Measurements from ENCODE around the gene PLRG1. TPM values are rescaled to one million over a fixed set of nuclear protein-coding genes. Genes with fewer than 3 reads are reported as not detected.

The PLRG1 gene
- total RNA-seq, 6 experiments from 2014 or later = 93.8 to 101 (median 95.3) TPM

DNA sequence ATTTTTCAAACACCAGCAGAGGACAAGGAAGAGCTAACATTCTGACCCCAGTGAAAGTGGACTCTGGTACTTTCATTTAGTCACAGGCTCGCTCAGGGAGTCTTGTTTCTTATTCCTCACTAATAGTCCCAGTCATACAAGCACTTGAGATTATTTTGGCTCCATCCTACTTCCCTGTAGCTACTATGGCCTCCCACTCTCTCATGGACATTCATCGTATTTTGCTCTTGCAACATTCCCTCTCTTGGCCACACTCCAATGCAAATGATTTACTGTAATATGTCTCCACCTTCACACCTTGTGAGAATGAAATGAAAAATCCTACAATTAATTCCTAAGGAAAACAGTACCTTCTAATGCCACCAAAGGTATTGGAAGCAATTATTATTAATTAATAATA, 21.3 kb downstream of the PLRG1 start:
- Mint-ChIP-seq H3K27me3 (ENCODE audit: insufficient read depth) (peaks cover 7% of the 10 kb centered on the region), H3K36me3 (ENCODE audit: low read depth) (no peaks in the 10 kb centered on the region), H3K4me3 (no peak overlapping the region), H3K9me3 (no peaks in the 10 kb centered on the region), H3K4me1 (ENCODE audit: low read depth) (no peaks in the 10 kb centered on the region), H3K27ac (no peak overlapping the region)
- DNase-seq = no peak
- TF ChIP-seq, protein P1, sequence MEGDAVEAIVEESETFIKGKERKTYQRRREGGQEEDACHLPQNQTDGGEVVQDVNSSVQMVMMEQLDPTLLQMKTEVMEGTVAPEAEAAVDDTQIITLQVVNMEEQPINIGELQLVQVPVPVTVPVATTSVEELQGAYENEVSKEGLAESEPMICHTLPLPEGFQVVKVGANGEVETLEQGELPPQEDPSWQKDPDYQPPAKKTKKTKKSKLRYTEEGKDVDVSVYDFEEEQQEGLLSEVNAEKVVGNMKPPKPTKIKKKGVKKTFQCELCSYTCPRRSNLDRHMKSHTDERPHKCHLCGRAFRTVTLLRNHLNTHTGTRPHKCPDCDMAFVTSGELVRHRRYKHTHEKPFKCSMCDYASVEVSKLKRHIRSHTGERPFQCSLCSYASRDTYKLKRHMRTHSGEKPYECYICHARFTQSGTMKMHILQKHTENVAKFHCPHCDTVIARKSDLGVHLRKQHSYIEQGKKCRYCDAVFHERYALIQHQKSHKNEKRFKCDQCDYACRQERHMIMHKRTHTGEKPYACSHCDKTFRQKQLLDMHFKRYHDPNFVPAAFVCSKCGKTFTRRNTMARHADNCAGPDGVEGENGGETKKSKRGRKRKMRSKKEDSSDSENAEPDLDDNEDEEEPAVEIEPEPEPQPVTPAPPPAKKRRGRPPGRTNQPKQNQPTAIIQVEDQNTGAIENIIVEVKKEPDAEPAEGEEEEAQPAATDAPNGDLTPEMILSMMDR (IDR thresholded peaks at IDR 0.05) = no peak

DNA sequence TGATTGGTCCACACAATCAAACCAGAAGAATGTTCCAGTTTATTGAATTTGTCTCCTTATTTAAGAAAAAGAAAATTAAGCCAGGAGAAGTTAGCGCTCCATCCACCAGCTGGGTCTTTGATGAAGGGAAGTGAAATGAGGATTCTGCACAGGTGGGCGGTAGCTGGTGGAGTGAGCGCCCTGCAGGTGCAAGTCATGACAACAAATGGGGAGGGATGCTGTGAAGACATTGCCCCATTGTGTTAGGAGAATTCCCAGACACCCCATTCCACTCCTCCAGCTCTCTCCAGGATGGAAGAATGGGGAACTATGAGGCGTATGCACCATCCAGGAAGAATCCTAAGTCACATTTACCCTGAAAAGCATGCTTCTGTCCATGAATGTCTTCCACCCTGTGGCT, 22.9 kb downstream of the PLRG1 start:
- no peak overlapping the region for H3K27ac Mint-ChIP-seq
- TF ChIP-seq, protein P1 (IDR thresholded peaks at IDR 0.05) = no peak
- H3K9me3 Mint-ChIP-seq = no peaks in the 10 kb centered on the region
- peaks cover 7% of the 10 kb centered on the region for H3K27me3 Mint-ChIP-seq (ENCODE audit: insufficient read depth)
- H3K4me3 Mint-ChIP-seq = no peak overlapping the region
- H3K36me3 Mint-ChIP-seq (ENCODE audit: low read depth) = no peaks in the 10 kb centered on the region
- DNase-seq = no peak
- H3K4me1 Mint-ChIP-seq (ENCODE audit: low read depth) = no peaks in the 10 kb centered on the region

DNA sequence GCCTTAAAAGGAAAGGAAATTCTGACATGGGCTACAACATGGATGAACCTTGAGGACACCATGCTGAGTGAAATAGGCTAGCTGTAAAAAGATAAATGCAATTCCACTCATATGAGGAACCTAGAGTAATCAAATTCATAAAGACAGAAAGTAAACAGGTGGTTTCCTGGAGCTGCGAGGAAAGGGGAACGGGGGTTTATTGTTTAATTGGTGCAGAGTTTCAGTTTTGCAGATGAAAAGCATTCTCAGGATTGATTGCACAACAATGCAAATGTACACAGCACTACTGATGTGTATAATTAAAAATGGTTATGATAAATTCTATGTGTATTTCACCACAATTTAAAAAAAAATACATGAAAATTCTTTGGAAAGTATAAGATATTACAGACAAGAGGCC, 24.0 kb downstream of the PLRG1 start:
- Mint-ChIP-seq H3K27ac (no peak overlapping the region), H3K9me3 (no peaks in the 10 kb centered on the region), H3K27me3 (ENCODE audit: insufficient read depth) (peaks cover 7% of the 10 kb centered on the region), H3K4me1 (ENCODE audit: low read depth) (no peaks in the 10 kb centered on the region), H3K4me3 (no peak overlapping the region), H3K36me3 (ENCODE audit: low read depth) (no peaks in the 10 kb centered on the region)
- TF ChIP-seq, protein P1 (IDR thresholded peaks at IDR 0.05) = no peak
- DNase-seq = no peak

DNA sequence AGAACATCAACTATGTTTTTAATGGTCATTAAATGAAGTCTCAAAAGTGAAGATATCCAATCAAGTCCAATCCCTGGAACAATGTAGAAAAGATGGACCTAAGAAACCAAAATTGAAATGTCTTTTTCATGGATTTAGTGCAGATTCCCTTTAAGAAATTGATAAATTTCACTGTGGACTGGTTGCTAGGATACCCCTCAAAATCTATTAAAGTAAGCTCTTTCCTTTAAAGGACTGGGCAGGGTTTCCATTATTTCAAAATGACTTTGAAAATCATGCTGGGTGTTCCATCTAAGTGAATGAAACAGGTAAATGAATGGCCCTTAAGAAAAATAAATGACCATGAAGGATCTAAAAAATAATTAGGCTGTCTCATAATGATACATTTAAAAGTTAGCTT, 28.6 kb downstream of the PLRG1 start:
- TF ChIP-seq, protein P1 (IDR thresholded peaks at IDR 0.05) = no peak
- Mint-ChIP-seq H3K4me3 (no peak overlapping the region), H3K9me3 (no peaks in the 10 kb centered on the region), H3K27ac (no peak overlapping the region), H3K27me3 (ENCODE audit: insufficient read depth) (peaks cover 4% of the 10 kb centered on the region), H3K4me1 (ENCODE audit: low read depth) (no peaks in the 10 kb centered on the region), H3K36me3 (ENCODE audit: low read depth) (no peaks in the 10 kb centered on the region)
- DNase-seq = no peak

DNA sequence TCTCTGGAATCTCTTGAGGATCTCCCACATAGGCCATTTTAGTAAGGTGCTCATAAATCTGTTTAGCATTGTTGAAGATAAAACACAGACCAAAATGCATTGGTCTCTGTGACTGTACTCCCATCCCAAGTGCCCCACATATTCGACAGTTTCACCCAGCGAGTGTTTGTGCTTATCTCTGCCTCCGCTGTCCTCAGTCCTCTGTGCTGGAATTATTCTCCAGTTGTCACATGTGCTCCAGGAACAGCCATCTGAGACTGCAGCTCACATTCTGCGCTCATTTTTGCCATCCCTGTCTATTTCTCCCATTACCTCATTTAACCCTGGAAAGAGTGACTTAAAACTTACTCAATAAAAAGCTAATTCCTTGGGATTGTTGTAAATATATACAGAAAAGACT, 31.0 kb downstream of the PLRG1 start:
- Mint-ChIP-seq H3K27me3 (ENCODE audit: insufficient read depth) (peaks cover 6% of the 10 kb centered on the region), H3K36me3 (ENCODE audit: low read depth) (no peaks in the 10 kb centered on the region), H3K4me1 (ENCODE audit: low read depth) (no peaks in the 10 kb centered on the region), H3K9me3 (no peaks in the 10 kb centered on the region), H3K4me3 (no peak overlapping the region), H3K27ac (no peak overlapping the region)
- TF ChIP-seq, protein P1 (IDR thresholded peaks at IDR 0.05) = no peak
- no peak for DNase-seq

DNA sequence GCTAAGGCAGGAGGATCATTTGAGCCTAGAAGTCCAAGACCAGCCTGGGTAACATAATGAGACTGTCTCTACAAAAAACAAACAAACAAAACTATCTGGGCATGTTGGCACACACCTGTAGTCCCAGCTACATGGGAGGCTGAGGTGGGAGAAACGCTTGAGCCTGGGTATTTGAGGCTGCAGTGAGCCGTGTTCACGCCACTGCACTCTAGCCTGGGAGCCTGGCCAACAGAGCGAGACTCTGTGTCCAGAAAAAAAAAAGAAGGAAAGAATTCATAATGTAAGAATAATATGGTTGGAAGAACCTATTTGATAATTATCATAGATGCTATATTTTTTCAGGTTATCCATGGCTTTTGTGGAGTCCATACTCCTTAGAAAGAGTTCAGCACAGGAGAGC, 32.6 kb downstream of the PLRG1 start:
- Mint-ChIP-seq H3K4me3 (no peak overlapping the region), H3K27me3 (ENCODE audit: insufficient read depth) (peaks cover 6% of the 10 kb centered on the region), H3K27ac (no peak overlapping the region), H3K36me3 (ENCODE audit: low read depth) (no peaks in the 10 kb centered on the region), H3K4me1 (ENCODE audit: low read depth) (no peaks in the 10 kb centered on the region), H3K9me3 (no peaks in the 10 kb centered on the region)
- DNase-seq = no peak
- TF ChIP-seq, protein P1 (IDR thresholded peaks at IDR 0.05) = no peak
